Measurements from ENCODE around the gene RTL1.

DNA sequence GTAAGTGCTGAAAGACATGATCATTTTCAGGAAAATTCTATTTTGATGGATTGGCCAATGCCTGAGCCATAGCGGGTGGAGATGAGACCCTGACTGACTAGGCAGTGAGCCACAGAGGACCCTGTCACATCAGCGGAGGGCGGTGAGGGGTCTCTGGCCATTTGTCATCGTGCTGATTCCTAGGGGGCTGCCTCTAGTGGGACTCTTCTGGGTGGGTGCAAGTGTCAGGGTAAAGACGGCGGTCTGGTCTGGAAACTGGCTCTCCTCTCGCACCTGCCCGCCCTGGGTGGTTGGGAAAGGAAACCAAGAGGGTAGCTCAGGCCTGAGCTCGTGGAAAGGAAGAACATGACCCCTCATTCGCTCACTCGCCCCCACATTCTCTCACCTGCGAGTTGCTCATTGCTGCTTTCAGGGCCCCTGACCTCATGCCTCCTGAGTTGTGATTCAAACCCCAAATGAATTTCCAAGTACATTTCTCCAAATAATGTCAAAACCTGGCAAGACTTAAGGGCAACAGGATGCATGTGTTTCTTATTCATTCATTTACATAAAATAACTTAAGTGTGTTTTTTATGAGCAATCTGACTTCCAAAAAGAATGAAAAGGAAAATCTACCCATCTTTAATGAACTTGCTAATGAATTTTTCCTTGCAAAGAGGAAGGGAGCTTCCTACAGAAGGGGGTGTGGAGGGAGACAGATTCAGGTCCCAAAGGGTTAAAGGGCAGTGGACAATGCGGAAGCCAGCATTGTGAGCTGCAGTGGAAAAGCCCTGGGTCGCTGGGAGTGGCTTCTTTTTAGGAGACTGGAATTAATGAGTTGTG is 64.8 kb downstream of the RTL1 start:
- TF ChIP-seq EZH2 (IDR thresholded peaks at IDR 0.05; ENCODE audit: insufficient read depth, poor library complexity, severe bottlenecking), result no peak
- TF ChIP-seq EZH2phosphoT487 (IDR thresholded peaks at IDR 0.05; ENCODE audit: insufficient read depth, low read depth), result no peak

All from GM23248 (cell line).